HG02798 (cell line): Measurements from ENCODE around the gene COX4I1.

Experiments used
- ATAC-seq: cut with Tn5 transposase; IDR thresholded peaks from one replicate; pipeline ENCODE4 v1.9.1; 2021; ENCODE audit warnings: mild to moderate bottlenecking; ENCODE audit not compliant: unreplicated experiment, poor library complexity

The COX4I1 gene

GRCh38 chr16:85854935-85855334 lies 55.4 kb downstream of the COX4I1 start:
- ATAC-seq = no peak

GRCh38 chr16:85856079-85856478 lies 56.6 kb downstream of the COX4I1 start:
- no peak for ATAC-seq

- no peak for ATAC-seq
Measured at GRCh38 chr16:85856585-85856984, 57.1 kb downstream of the COX4I1 start.
